ENCODE measurements around the gene TH. TPM values are rescaled to one million over a fixed set of nuclear protein-coding genes. Genes with fewer than 3 reads are reported as not detected.

The TH gene
- total RNA-seq, 1 experiment from 2014 or later, result not detected

GRCh38 chr11:2121227-2122130, 50.1 kb downstream of the TH start:
- Histone ChIP-seq H3K9me3 (peaks cover 11% of the 10 kb centered on the region), H3K4me3 (ENCODE audit: low read depth, low read length) (no peak overlapping the region), H3K4me1 (peaks cover 29% of the 10 kb centered on the region), H3K27me3 (replicated peaks; ENCODE audit: control insufficient read depth, insufficient read depth, low read length) (no peaks in the 10 kb centered on the region), H3K36me3 (ENCODE audit: control insufficient read depth, insufficient read depth, low read length) (no peaks in the 10 kb centered on the region)
- Mint-ChIP-seq H3K4me1 (ENCODE audit: low read depth, unreplicated experiment) (no peaks in the 10 kb centered on the region), H3K9me3 (ENCODE audit: unreplicated experiment) (peaks cover 33% of the 10 kb centered on the region), H3K27me3 (ENCODE audit: insufficient read depth, unreplicated experiment) (no peaks in the 10 kb centered on the region), H3K36me3 (ENCODE audit: insufficient read depth, unreplicated experiment) (no peaks in the 10 kb centered on the region), H3K4me3 (ENCODE audit: unreplicated experiment) (no peak overlapping the region), H3K27ac (ENCODE audit: unreplicated experiment) (no peak overlapping the region)
- intact Hi-C loops (cut with micrococcal nuclease; ENCODE audit: unreplicated experiment), result no loop called here
- TF ChIP-seq, protein P1, sequence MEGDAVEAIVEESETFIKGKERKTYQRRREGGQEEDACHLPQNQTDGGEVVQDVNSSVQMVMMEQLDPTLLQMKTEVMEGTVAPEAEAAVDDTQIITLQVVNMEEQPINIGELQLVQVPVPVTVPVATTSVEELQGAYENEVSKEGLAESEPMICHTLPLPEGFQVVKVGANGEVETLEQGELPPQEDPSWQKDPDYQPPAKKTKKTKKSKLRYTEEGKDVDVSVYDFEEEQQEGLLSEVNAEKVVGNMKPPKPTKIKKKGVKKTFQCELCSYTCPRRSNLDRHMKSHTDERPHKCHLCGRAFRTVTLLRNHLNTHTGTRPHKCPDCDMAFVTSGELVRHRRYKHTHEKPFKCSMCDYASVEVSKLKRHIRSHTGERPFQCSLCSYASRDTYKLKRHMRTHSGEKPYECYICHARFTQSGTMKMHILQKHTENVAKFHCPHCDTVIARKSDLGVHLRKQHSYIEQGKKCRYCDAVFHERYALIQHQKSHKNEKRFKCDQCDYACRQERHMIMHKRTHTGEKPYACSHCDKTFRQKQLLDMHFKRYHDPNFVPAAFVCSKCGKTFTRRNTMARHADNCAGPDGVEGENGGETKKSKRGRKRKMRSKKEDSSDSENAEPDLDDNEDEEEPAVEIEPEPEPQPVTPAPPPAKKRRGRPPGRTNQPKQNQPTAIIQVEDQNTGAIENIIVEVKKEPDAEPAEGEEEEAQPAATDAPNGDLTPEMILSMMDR (IDR thresholded peaks at IDR 0.05; ENCODE audit: insufficient read depth in 1 of 2, low read depth in 1 of 2, low read length in 1 of 2, severe bottlenecking in 1 of 2, unreplicated experiment in 1 of 2), result no peak
- CTCF ChIA-PET, result interaction anchor here (0.8 to 1.9 kb wide), 4 partner anchors 22 to 84 kb away, joined by 3 to 13 read pairs (median 3); no protein-coding TSS in a partner anchor
- POLR2A ChIA-PET, result no interaction called here
- DNase-seq, result no peak
- no TSS peak for BruUV-seq (replicated peaks)

GRCh38 chr11:2120359-2121100, 51.1 kb downstream of the TH start:
- TF ChIP-seq, protein P1 (IDR thresholded peaks at IDR 0.05; ENCODE audit: insufficient read depth in 1 of 2, low read depth in 1 of 2, low read length in 1 of 2, severe bottlenecking in 1 of 2, unreplicated experiment in 1 of 2), result no peak
- Histone ChIP-seq H3K4me1 (peaks cover 29% of the 10 kb centered on the region), H3K36me3 (ENCODE audit: control insufficient read depth, insufficient read depth, low read length) (no peaks in the 10 kb centered on the region), H3K27me3 (replicated peaks; ENCODE audit: control insufficient read depth, insufficient read depth, low read length) (no peaks in the 10 kb centered on the region), H3K9me3 (peaks cover 17% of the 10 kb centered on the region), H3K4me3 (ENCODE audit: low read depth, low read length) (no peak overlapping the region)
- POLR2A ChIA-PET, result interaction anchor here (0.6 kb wide), 1 partner anchor 107 kb away, joined by 3 read pairs; no protein-coding TSS in a partner anchor
- Mint-ChIP-seq H3K27me3 (ENCODE audit: insufficient read depth, unreplicated experiment) (no peaks in the 10 kb centered on the region), H3K36me3 (ENCODE audit: insufficient read depth, unreplicated experiment) (no peaks in the 10 kb centered on the region), H3K4me1 (ENCODE audit: low read depth, unreplicated experiment) (no peaks in the 10 kb centered on the region), H3K4me3 (ENCODE audit: unreplicated experiment) (no peak overlapping the region), H3K9me3 (ENCODE audit: unreplicated experiment) (peaks cover 31% of the 10 kb centered on the region), H3K27ac (ENCODE audit: unreplicated experiment) (no peak overlapping the region)
- intact Hi-C loops (cut with micrococcal nuclease; ENCODE audit: unreplicated experiment), result no loop called here
- CTCF ChIA-PET, result interaction anchor here (0.8 to 1.9 kb wide), 4 partner anchors 23 to 83 kb away, joined by 3 to 13 read pairs (median 3); no protein-coding TSS in a partner anchor
- BruUV-seq (replicated peaks), result no TSS peak
- peak in 1 of 2 experiments; percentile 50 for DNase-seq

- no peak overlapping the region for H3K4me3 Mint-ChIP-seq (ENCODE audit: unreplicated experiment)
- peaks cover 22% of the 10 kb centered on the region for H3K9me3 Mint-ChIP-seq (ENCODE audit: unreplicated experiment)
- ChIA-PET POLR2A (no interaction called here), CTCF (no interaction called here)
- Histone ChIP-seq H3K36me3 (ENCODE audit: control insufficient read depth, insufficient read depth, low read length) (no peaks in the 10 kb centered on the region), H3K9me3 (peaks cover 17% of the 10 kb centered on the region), H3K4me1 (peaks cover 29% of the 10 kb centered on the region), H3K27me3 (replicated peaks; ENCODE audit: control insufficient read depth, insufficient read depth, low read length) (no peaks in the 10 kb centered on the region), H3K4me3 (ENCODE audit: low read depth, low read length) (no peak overlapping the region)
- H3K4me1 Mint-ChIP-seq (ENCODE audit: low read depth, unreplicated experiment), result no peaks in the 10 kb centered on the region
- no peak for DNase-seq
- no peak overlapping the region for H3K27ac Mint-ChIP-seq (ENCODE audit: unreplicated experiment)
- BruUV-seq (replicated peaks), result no TSS peak
- H3K27me3 Mint-ChIP-seq (ENCODE audit: insufficient read depth, unreplicated experiment), result no peaks in the 10 kb centered on the region
- TF ChIP-seq, protein P1 (IDR thresholded peaks at IDR 0.05; ENCODE audit: insufficient read depth in 1 of 2, low read depth in 1 of 2, low read length in 1 of 2, severe bottlenecking in 1 of 2, unreplicated experiment in 1 of 2), result no peak
- no peaks in the 10 kb centered on the region for H3K36me3 Mint-ChIP-seq (ENCODE audit: insufficient read depth, unreplicated experiment)
- intact Hi-C loops (cut with micrococcal nuclease; ENCODE audit: unreplicated experiment), result no loop called here
These were observed 52.9 kb downstream of the TH start for GRCh38 chr11:2118677-2119076.
